Psoas muscle (tissue), 8 donors: ENCODE data around the gene PTPRQ. TPM values are rescaled to one million over a fixed set of nuclear protein-coding genes. Genes with fewer than 3 reads are reported as not detected.

Experiments used
- ATAC-seq, 4 donors: fragments of 200-7000 bp; cut with Tn5 transposase; one replicate each; pipeline ENCODE4 v1.9.1; 2020; ENCODE audit warnings: moderate library complexity in 3 of 4, mild to moderate bottlenecking in 2 of 4
- DNase-seq, 2 donors: peaks; one replicate each; pipeline ENCODE4 v3.0.0-alpha.2; 2020
- H3K27ac ChIP-seq: fragments of 200-600 bp; one replicate; pipeline ENCODE4 v1.8.0; 2022
- H3K27me3 ChIP-seq, 3 donors: fragments of 200-600 bp in 1 of 3; one replicate each; pipeline versions ENCODE4 v1.6.1 to v1.8.0; 2013 to 2022; ENCODE audit warnings: low read length in 2 of 3, mild to moderate bottlenecking in 2 of 3, moderate library complexity in 1 of 3; ENCODE audit not compliant: insufficient read depth in 3 of 3
- H3K36me3 ChIP-seq, 2 donors: fragments of 200-600 bp in 1 of 2; one replicate each; pipeline versions ENCODE4 v1.6.1 to v1.8.0; 2013 to 2022; ENCODE audit warnings: low read depth in 1 of 2, mild to moderate bottlenecking in 1 of 2, moderate library complexity in 1 of 2; ENCODE audit not compliant: insufficient read depth in 1 of 2
- H3K4me1 ChIP-seq: fragments of 200-600 bp; one replicate; pipeline ENCODE4 v1.8.0; 2022
- H3K4me3 ChIP-seq: fragments of 200-600 bp; one replicate; pipeline ENCODE4 v1.8.0; 2022; ENCODE audit warnings: mild to moderate bottlenecking
- H3K9me3 ChIP-seq: fragments of 200-600 bp; one replicate; pipeline ENCODE4 v1.8.0; 2022
- WGBS, 3 donors: extraction: QIAGEN DNeasy Blood & Tissue Kit; methylation state at CpG; one replicate each; pipeline versions ENCODE4 v1.1.6 to v1.1.7; 2013; 5-methylcytosine and 5-hydroxymethylcytosine counted together
- intact Hi-C, 2 donors: fragments of 100-400 bp; cut with DNase I; formaldehyde crosslinking; loops; one replicate each; pipeline versions ENCODE4 v1.11.0 to v1.14.2; 2022
- polyA plus RNA-seq, 3 donors: library from polyadenylated mRNA; stranded (reverse); fragments of 200-250 nt; gene quantifications; one replicate each; pipeline ENCODE4 v1.2.3, GENCODE V29; 2013
- total RNA-seq, 4 donors: library from RNA; stranded (reverse); fragmentation: NEBNext Ultra II Directional in 2 of 4; extraction: Animal tissue kit (Norgen Biotek cat#: 25700) in 2 of 4; gene quantifications; one replicate each; pipeline versions ENCODE4 v1.2.1 to v1.2.4, GENCODE V29; 2021 to 2023
- TF ChIP-seq, protein P1 (sequence below): fragments of 200-600 bp; IDR thresholded peaks from one replicate; pipeline ENCODE4 v1.8.0; 2022; ENCODE audit warnings: antibody characterized with exemption
- donor health status: healthy with polysubstance abuse.
- donor health status: DM: no; HTN: no; CAD: no; lungs with moderate emphysema.
- donor health status: Bipolar disorder and iron deficiency.
- donor health status: healthy.
- donor health status: DM: yes; HTN: yes; CAD: no.
- donor health status: DM: no; HTN: no; CAD: no.
- donor health status: DM: no; HTN: no; CAD: no.
- donor health status: DM: yes; HTN: yes; CAD: no.

Gene PTPRQ
- total and polyA plus RNA-seq, 7 donors, result 0.04 to 1.8 (median 0.91) TPM

DNA sequence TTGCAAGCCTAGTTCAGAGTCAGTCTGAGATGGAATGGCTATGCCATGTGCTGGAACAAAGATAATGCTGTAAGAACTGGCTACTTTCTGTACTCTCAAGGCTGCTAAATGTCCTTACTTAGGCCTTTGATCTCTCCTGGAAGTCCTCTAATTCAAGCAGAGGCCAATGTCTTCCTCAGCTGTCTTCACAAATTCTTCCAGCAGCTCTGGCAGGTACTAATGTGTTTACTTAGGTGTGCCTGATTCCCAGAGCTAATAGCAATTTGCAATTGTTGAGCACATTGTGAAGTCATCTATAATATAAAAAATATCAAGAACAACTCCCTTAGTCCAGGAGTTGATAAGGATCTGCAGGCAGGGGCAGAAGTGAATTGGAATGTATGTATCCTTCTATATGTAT is 268.8 kb downstream of the PTPRQ start:
- TF ChIP-seq, protein P1, sequence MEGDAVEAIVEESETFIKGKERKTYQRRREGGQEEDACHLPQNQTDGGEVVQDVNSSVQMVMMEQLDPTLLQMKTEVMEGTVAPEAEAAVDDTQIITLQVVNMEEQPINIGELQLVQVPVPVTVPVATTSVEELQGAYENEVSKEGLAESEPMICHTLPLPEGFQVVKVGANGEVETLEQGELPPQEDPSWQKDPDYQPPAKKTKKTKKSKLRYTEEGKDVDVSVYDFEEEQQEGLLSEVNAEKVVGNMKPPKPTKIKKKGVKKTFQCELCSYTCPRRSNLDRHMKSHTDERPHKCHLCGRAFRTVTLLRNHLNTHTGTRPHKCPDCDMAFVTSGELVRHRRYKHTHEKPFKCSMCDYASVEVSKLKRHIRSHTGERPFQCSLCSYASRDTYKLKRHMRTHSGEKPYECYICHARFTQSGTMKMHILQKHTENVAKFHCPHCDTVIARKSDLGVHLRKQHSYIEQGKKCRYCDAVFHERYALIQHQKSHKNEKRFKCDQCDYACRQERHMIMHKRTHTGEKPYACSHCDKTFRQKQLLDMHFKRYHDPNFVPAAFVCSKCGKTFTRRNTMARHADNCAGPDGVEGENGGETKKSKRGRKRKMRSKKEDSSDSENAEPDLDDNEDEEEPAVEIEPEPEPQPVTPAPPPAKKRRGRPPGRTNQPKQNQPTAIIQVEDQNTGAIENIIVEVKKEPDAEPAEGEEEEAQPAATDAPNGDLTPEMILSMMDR, result no peak
- ATAC-seq, result no peak
- intact Hi-C loops, result loop anchor here in 1 of 2 donors (5.0 kb wide), 1 partner anchor 49 kb away; no protein-coding TSS in a partner anchor
- H3K4me1 ChIP-seq, result peaks cover 15% of the 10 kb centered on the region
- no peak for DNase-seq
- H3K27ac ChIP-seq, result peak overlapping the region; percentile 79
- peaks cover 0 to 11% of the 10 kb centered on the region in 2 donors for H3K36me3 ChIP-seq
- H3K9me3 ChIP-seq, result no peaks in the 10 kb centered on the region
- no peaks in the 10 kb centered on the region for H3K27me3 ChIP-seq
- peak overlapping the region; percentile 62 for H3K4me3 ChIP-seq

DNA sequence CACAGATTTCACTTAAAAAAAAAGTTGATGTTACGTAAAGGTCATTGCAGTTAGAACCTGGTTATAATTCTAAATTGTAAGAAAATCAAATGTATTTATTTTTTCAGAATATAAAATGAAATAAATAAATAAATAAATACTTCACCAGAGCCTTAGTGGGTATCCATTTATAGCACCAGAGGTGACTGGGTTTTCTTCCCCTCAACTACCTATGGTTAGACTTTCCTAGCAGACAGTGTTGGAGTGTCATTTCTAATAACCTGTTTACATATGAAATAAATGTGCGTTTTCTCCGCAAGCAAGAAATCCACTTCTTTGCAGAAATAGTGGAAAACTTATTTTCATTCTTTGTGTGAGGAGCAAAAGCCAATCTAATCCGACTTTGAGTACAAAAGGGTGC is 269.4 kb downstream of the PTPRQ start:
- Histone ChIP-seq H3K4me1 (peaks cover 15% of the 10 kb centered on the region), H3K27me3 (no peaks in the 10 kb centered on the region), H3K9me3 (no peaks in the 10 kb centered on the region), H3K36me3 (peaks cover 0 to 11% of the 10 kb centered on the region in 2 donors), H3K4me3 (peak overlapping the region; percentile 62), H3K27ac (peak overlapping the region; percentile 79)
- TF ChIP-seq, protein P1, result no peak
- intact Hi-C loops, result loop anchor here in 1 of 2 donors (5.0 kb wide), 1 partner anchor 49 kb away; no protein-coding TSS in a partner anchor
- WGBS, 3 donors, result 41 to 50% (median 49%) methylated on average over 4 of the region's 4 CpGs
- no peak for DNase-seq
- peak in 3 of 4 donors; percentile 29 to 54 (median 49) for ATAC-seq

DNA sequence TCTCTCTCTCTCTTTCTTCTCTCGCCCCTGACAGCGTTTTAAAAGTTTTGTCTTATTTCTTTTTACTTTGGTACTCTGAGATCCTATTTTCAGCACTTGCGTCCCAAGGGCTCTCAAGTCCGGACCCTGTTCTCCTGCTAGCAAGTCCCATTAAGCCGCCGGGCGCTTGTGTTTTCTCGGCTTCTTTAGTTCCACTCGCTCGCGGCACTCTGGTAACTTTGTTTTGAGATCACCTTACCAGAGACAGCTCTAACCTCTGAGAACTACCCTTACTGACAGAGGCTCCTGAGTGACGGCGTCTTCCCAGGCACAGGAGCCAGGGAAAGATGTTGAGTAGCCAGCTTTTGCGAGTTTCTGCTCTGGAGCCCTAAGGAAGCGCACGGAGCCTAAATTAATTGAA is 270.0 kb downstream of the PTPRQ start:
- Histone ChIP-seq H3K4me3 (peak overlapping the region; percentile 62), H3K27me3 (no peaks in the 10 kb centered on the region), H3K4me1 (peaks cover 15% of the 10 kb centered on the region), H3K36me3 (peaks cover 0 to 4% of the 10 kb centered on the region in 2 donors), H3K27ac (peak overlapping the region; percentile 79), H3K9me3 (no peaks in the 10 kb centered on the region)
- TF ChIP-seq, protein P1, result no peak
- WGBS, 3 donors, result 12 to 16% (median 13%) methylated on average over 16 of the region's 16 CpGs
- peak; percentile 13 to 66 for DNase-seq
- peak; percentile 2 to 58 (median 42) for ATAC-seq
- intact Hi-C loops, result loop anchor here in 1 of 2 donors (2.0 to 5.0 kb wide), 2 partner anchors 48 to 241 kb away; no protein-coding TSS in a partner anchor

DNA sequence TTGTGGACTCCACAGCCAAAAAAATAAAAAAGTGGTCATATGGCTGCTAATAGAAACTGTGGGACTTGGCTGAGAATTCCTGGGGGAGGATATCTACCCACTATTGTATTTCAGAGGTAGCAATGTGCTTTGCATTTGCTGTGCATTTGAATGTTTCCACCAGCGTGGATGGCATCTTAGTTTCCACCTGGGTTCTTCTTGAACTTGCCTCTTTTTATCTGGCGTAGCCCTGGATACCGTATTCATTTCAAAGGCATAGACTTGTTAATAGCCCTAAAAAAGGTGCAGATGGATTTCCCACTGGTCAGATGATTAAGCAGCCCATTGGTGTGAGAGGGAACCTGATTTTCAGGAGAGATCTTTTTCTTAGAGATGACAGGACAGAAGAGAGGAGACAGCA is 270.8 kb downstream of the PTPRQ start:
- peak overlapping the region; percentile 62 for H3K4me3 ChIP-seq
- H3K27me3 ChIP-seq, result no peaks in the 10 kb centered on the region
- DNase-seq (no peak), ATAC-seq (no peak)
- 59 to 73% (median 69%) methylated on average over 3 of the region's 3 CpGs for WGBS, 3 donors
- H3K36me3 ChIP-seq, result no peaks in the 10 kb centered on the region
- no peaks in the 10 kb centered on the region for H3K9me3 ChIP-seq
- H3K4me1 ChIP-seq, result peaks cover 15% of the 10 kb centered on the region
- TF ChIP-seq, protein P1, result no peak
- intact Hi-C loops, result loop anchor here (2.0 to 5.0 kb wide), 4 partner anchors 37 to 243 kb away; no protein-coding TSS in a partner anchor
- peak overlapping the region; percentile 79 for H3K27ac ChIP-seq
